GM12872 (cell line): ENCODE results near the gene ZNF609.

Experiments used
- CTCF ChIP-seq: IDR thresholded peaks from 3 replicates; pipeline ENCODE4 v1.5.1; 2011; ENCODE audit warnings: low read depth, mild to moderate bottlenecking, low read length, moderate library complexity; ENCODE audit not compliant: insufficient read depth

ZNF609 gene

GRCh38 chr15:64490598-64491259 lies 30.4 kb downstream of the ZNF609 start:
- TF ChIP-seq CTCF, result no peak

DNA sequence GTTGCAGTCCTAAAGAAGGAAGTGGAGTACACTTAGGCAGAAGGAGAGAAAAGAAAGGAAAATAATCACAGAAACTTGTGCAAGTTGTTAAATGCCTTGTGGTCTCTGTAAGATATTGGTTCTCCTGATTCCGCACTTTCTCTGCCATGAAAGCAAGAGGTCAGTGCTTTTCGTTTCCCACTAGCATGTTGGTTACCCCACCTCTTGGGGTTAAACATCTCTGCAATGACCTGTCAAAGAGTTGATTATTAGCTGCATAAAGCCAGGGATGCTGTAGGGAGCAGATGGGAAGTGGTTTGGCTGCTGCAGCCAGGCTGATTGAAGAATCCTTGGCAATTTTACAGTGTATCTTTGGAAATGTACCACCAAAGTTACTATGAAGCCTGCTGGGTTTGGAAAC lies 33.3 kb downstream of the ZNF609 start:
- no peak for TF ChIP-seq CTCF

GRCh38 chr15:64500695-64501395 lies 40.5 kb downstream of the ZNF609 start:
- no peak for TF ChIP-seq CTCF

DNA sequence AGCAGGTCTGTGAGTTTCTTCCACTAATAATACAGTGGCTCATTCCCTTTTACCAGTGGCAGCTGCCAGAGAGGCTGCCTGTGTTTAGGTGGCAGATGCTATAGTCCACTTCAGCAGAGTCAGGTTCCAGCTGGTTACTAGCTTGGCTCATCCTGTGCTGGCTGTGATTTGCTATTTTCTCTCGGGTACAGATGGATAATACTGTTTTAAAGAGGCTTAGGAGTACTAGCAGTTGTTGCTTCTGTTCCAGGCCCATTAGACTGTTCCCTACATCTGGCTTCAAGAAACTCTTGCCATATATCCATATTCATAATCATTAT lies 41.0 kb downstream of the ZNF609 start:
- no peak for TF ChIP-seq CTCF

GRCh38 chr15:64502151-64502550 lies 41.8 kb downstream of the ZNF609 start:
- no peak for TF ChIP-seq CTCF

DNA sequence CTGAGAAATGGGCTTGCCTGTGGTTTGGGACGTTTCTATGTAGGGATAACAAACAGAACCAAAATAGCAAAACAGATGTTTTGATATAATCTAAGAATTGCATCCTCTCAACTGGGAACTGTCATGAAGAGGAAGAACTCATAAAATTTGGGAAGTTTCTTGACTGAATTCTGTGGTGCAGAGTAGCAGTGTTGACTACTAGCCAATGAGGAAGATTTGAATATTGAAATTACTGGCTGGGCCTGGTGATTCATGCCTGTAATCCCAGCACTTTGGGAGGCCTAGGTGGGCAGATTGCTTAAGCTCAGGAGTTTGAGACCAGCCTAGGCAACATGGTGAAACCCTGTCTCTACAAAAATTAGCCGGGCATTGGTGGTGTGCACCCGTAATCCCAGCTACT lies 42.2 kb downstream of the ZNF609 start:
- TF ChIP-seq CTCF, result no peak

GRCh38 chr15:64503197-64503596 lies 42.8 kb downstream of the ZNF609 start:
- no peak for TF ChIP-seq CTCF
